GM18951 (cell line): ENCODE results near the gene SALL2.
"Not testable (repeated sequence)": the region's sequence is repeated elsewhere in the genome, so short reads cannot be mapped to it uniquely, and the experiment has no call there.

ENCODE experiments used
- POLR2A ChIP-seq: IDR thresholded peaks from 4 replicates; pipeline ENCODE4 v1.6.1; 2011; ENCODE audit warnings: mild to moderate bottlenecking; ENCODE audit not compliant: insufficient read length, insufficient read depth; ENCODE audit errors: extremely low read depth
- in situ Hi-C: fragments of 300-500 bp; cut with MboI; formaldehyde crosslinking; loops from one replicate; pipeline ENCODE4 v1.12.0; 2022; ENCODE audit warnings: low sequenced_read_pairs, mixed read lengths, inconsistent platforms; ENCODE audit not compliant: unreplicated experiment

SALL2 gene

GRCh38 chr14:21525962-21526671 is at the start of gene SALL2:
Gene SALL2 (minus strand): TSS chr14:21526346. CDS start chr14:21526127, 219 bp downstream.
- peak; percentile 40 for TF ChIP-seq POLR2A
- in situ Hi-C loops: no loop called here

DNA sequence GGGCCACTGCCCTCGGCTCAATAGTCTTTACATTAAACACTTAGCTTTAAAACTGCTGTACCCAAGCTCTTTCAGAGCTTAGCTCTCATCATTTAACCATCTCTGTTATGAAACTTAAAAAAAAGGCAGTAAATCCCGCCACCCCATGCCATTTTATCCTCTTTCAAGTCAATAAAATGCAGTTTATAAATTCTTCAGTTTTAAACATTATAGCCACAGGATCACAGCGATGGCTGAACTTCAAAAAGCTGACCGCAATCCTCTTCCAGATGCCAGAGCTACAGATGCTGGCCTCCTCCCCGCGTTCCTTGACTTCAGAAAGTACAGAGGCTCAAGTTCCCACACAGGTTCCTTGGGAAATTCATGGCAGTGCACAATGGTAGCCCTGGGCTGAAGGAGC is 49.5 kb upstream of the SALL2 start:
- TF ChIP-seq POLR2A: no peak
- in situ Hi-C loops: no loop called here

- TF ChIP-seq POLR2A: no peak
- in situ Hi-C loops: no loop called here
Observed at GRCh38 chr14:21572604-21573003, 46.5 kb upstream of the SALL2 start.

GRCh38 chr14:21558703-21559170 is 32.6 kb upstream of the SALL2 start:
- TF ChIP-seq POLR2A: no peak
- in situ Hi-C loops: no loop called here

- in situ Hi-C loops: no loop called here
- no peak for TF ChIP-seq POLR2A
Observed at GRCh38 chr14:21557084-21557901, 31.1 kb upstream of the SALL2 start.

GRCh38 chr14:21556378-21557083 is 30.4 kb upstream of the SALL2 start:
- no peak for TF ChIP-seq POLR2A
- in situ Hi-C loops: no loop called here

GRCh38 chr14:21553266-21553665 is 27.1 kb upstream of the SALL2 start:
- TF ChIP-seq POLR2A: no peak
- in situ Hi-C loops: no loop called here

DNA sequence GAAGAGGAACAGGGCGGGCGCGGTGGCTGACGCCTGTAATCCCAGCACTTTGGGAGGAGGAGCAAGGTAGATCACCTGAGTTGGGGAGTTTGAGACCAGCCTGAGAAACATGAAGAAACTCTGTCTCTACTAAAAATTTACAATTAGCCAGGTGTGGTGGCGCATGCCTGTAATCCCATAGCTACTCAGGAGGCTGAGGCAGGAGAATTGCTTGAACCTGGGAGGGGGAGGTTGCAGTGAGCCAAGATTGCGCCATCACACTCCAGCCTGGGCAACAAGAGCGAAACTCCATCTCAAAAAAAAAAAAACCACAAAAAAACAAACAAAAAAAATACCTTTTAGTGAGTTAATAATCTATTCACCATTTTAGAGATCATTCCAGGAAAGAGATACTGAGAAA is 18.4 kb upstream of the SALL2 start:
- in situ Hi-C loops: not testable (repeated sequence)

DNA sequence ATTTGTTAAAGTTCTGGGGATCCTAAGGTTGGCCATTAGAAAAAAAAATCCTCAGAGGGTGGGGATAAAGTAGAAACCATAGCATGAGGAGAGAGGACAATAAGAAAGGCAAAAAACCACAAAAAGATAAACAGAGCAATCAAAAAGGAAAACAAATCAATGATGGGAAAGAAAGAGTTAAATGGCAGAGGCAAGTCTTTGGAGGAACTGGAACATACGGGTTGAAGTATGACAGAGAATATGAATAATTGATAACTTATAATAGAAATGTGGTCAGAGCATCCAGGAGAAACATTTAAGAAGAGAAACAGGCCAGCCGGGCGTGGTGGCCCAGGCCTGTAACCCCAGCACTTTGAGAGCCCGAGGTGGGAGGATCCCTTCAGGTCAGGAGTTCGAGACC is 17.8 kb upstream of the SALL2 start:
- no peak for TF ChIP-seq POLR2A
- in situ Hi-C loops: no loop called here

DNA sequence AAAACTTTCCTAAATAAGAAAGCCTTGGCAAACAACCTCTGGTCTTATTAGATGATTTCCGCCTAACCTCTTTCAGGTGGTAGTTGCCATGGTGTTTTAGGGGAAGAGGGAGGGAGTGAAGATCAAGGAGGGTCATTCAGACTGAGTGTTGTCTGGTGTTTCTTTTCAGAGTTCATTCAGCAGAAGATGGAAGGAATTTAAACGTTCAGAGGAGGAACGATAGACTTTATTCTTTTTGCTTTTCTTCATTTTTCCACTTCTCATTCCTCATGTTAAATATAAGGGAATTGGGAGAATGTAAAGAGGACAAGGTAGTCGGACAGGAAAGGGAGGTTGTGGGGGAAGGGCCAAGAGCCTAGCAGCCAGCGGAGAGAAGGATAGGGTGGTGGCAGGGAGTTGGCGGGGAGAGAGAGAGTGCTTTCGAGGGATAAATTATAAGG is 17.4 kb upstream of the SALL2 start:
- in situ Hi-C loops: no loop called here
- no peak for TF ChIP-seq POLR2A

- TF ChIP-seq POLR2A: no peak
- in situ Hi-C loops: no loop called here
Observed at GRCh38 chr14:21541413-21542074, 15.4 kb upstream of the SALL2 start.

- in situ Hi-C loops: no loop called here
- no peak for TF ChIP-seq POLR2A
Observed at GRCh38 chr14:21539189-21539940, 13.2 kb upstream of the SALL2 start.

DNA sequence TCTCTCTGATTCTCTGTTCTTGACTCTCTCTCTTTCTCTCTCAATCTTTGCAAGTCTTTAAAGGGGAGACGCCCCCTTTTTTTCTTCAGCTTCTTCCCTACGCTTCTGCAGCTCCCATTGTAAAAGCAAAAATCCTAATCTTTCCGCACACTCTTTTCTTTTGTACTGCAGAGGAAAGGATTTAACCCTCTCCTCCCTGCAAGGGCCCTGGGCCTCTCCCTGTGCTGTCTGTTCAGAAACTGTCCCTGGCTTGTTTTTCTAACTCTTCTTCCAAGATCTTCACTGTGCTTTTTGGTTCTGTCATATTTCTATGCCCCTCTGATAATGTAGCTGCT is 10.9 kb upstream of the SALL2 start:
- no peak for TF ChIP-seq POLR2A
- in situ Hi-C loops: no loop called here
